H1 (cell line): ENCODE results near the gene LINC01488. TPM values are rescaled to one million over a fixed set of nuclear protein-coding genes. Genes with fewer than 3 reads are reported as not detected.
A peak's percentile ranks its signal among the peaks of the same experiment; 100 is the strongest.

Source experiments
- CTCF ChIA-PET: fragments of 300-600 bp; sonication (Branson Sonifier 250); formaldehyde crosslinking; loops from one replicate; lab custom pipeline; 2021; ENCODE audit not compliant: partially characterized antibody; lab: Charles Lee
- POLR2A ChIA-PET: fragments of 300-600 bp; sonication (Branson Sonifier 250); formaldehyde crosslinking; loops from one replicate; lab custom pipeline; 2021; ENCODE audit warnings: inconsistent platforms; ENCODE audit not compliant: partially characterized antibody; lab: Charles Lee
- DNase-seq, 2 experiments: peaks; one replicate each; pipeline versions ENCODE4 v3.0.0 to v3.0.0-alpha.2; 2010 to 2022; ENCODE audit warnings: low spot score in 2 of 2, low read depth in 1 of 2, mixed read lengths in 1 of 2
- FAIRE-seq: peaks from 2 replicates; lab custom pipeline; 2011; peaks lifted over from hg19 to GRCh38; lab: Jason Lieb, UNC
- H2AFZ ChIP-seq: 2 replicates; pipeline ENCODE4 v1.8.1; 2012; ENCODE audit warnings: low read length, inconsistent platforms
- H2AK5ac ChIP-seq: 2 replicates; pipeline ENCODE4 v1.6.1; 2013; ENCODE audit warnings: low read depth, low read length
- H2BK120ac ChIP-seq: replicated peaks from 2 replicates; pipeline ENCODE3; 2013; ENCODE audit warnings: low read depth, low read length, inconsistent platforms
- H2BK12ac ChIP-seq: 2 replicates; pipeline ENCODE4 v1.6.1; 2013; ENCODE audit warnings: low read depth, low read length
- H2BK15ac ChIP-seq: 2 replicates; pipeline ENCODE4 v1.6.1; 2013; ENCODE audit warnings: low read length
- H2BK20ac ChIP-seq: 2 replicates; pipeline ENCODE4 v1.6.1; 2013; ENCODE audit warnings: low read length
- H2BK5ac ChIP-seq: 2 replicates; pipeline ENCODE4 v1.6.1; 2013; ENCODE audit warnings: low read depth, low read length
- H3K14ac ChIP-seq: 2 replicates; pipeline ENCODE4 v1.6.1; 2013; ENCODE audit warnings: inconsistent platforms; ENCODE audit not compliant: insufficient read length
- H3K18ac ChIP-seq: 2 replicates; pipeline ENCODE4 v1.6.1; 2013; ENCODE audit warnings: low read length; ENCODE audit errors: extremely low read depth
- H3K23ac ChIP-seq: 2 replicates; pipeline ENCODE4 v1.6.1; 2013; ENCODE audit warnings: inconsistent platforms; ENCODE audit not compliant: insufficient read length
- H3K23me2 ChIP-seq: 2 replicates; pipeline ENCODE4 v1.6.1; 2013; ENCODE audit warnings: low read depth, low read length
- H3K27ac ChIP-seq: 2 replicates; pipeline ENCODE4 v1.6.1; 2011; ENCODE audit warnings: low read depth, low read length, inconsistent platforms
- H3K27me3 ChIP-seq, 4 experiments: replicated peaks in 1 of 4; 1 replicate in 1 of 4; 2 replicates in 3 of 4; pipeline versions ENCODE4 v1.6.1 to v1.8.1; 2011 to 2013; ENCODE audit warnings: low read length in 3 of 4, mild to moderate bottlenecking in 3 of 4, inconsistent platforms in 2 of 4, mixed read lengths in 2 of 4, moderate library complexity in 1 of 4; ENCODE audit not compliant: control insufficient read depth in 3 of 4, insufficient read depth in 3 of 4; ENCODE audit errors: extremely low read depth in 1 of 4
- H3K36me3 ChIP-seq, 4 experiments: 2 replicates each; pipeline versions ENCODE4 v1.6.1 to v1.8.1; 2011 to 2013; ENCODE audit warnings: mild to moderate bottlenecking in 4 of 4, low read length in 3 of 4, moderate library complexity in 2 of 4, control low read depth in 1 of 4, inconsistent platforms in 1 of 4; ENCODE audit not compliant: insufficient read depth in 4 of 4, control insufficient read depth in 2 of 4
- H3K4ac ChIP-seq: replicated peaks from 2 replicates; pipeline ENCODE3; 2013; ENCODE audit warnings: low read length, low read depth, mixed read lengths, inconsistent platforms; ENCODE audit not compliant: insufficient read length
- H3K4me1 ChIP-seq, 4 experiments: replicated peaks in 1 of 4; 1 replicate in 1 of 4; 2 replicates in 3 of 4; pipeline versions ENCODE4 v1.6.1 to v1.8.1; 2011 to 2013; ENCODE audit warnings: low read length in 3 of 4, inconsistent platforms in 2 of 4, mixed read lengths in 1 of 4; ENCODE audit not compliant: insufficient read depth in 4 of 4, control insufficient read depth in 3 of 4
- H3K4me2 ChIP-seq, 2 experiments: 2 replicates each; pipeline versions ENCODE4 v1.6.1 to v1.8.1; 2011 to 2013; ENCODE audit warnings: low read depth in 2 of 2, low read length in 2 of 2, control low read depth in 1 of 2, inconsistent platforms in 1 of 2, mild to moderate bottlenecking in 1 of 2; ENCODE audit not compliant: insufficient read depth in 1 of 2
- H3K4me3 ChIP-seq, 4 experiments: fragments of 200-600, 300-600 bp in 1 of 4; sonication (generic), shearing (Covaris generic), sonication (Bioruptor Twin) in 1 of 4; 2 replicates each; pipeline versions ENCODE4 v1.5.1 to v1.8.1; 2011 to 2016; ENCODE audit warnings: low read length in 4 of 4, low read depth in 3 of 4, control low read depth in 2 of 4, inconsistent platforms in 2 of 4, mild to moderate bottlenecking in 2 of 4, mixed read lengths in 1 of 4, moderate library complexity in 1 of 4; ENCODE audit not compliant: insufficient read depth in 2 of 4; ENCODE audit errors: extremely low read depth in 1 of 4
- H3K56ac ChIP-seq: replicated peaks from 2 replicates; pipeline ENCODE3; 2013; ENCODE audit warnings: low read depth, mild to moderate bottlenecking, mixed read lengths, low read length, inconsistent platforms; ENCODE audit not compliant: insufficient read length
- H3K79me1 ChIP-seq: 2 replicates; pipeline ENCODE4 v1.6.1; 2013; ENCODE audit warnings: low read depth, low read length, control low read depth
- H3K79me2 ChIP-seq, 2 experiments: 2 replicates each; pipeline versions ENCODE4 v1.6.1 to v1.8.1; 2012 to 2013; ENCODE audit warnings: low read length in 2 of 2, mild to moderate bottlenecking in 2 of 2, inconsistent platforms in 1 of 2; ENCODE audit not compliant: insufficient read depth in 2 of 2, control insufficient read depth in 1 of 2
- H3K9ac ChIP-seq, 4 experiments: replicated peaks in 1 of 4; 1 replicate in 1 of 4; 2 replicates in 3 of 4; pipeline versions ENCODE4 v1.6.1 to v1.8.1; 2011 to 2013; ENCODE audit warnings: low read depth in 3 of 4, low read length in 3 of 4, control low read depth in 2 of 4, mild to moderate bottlenecking in 2 of 4, moderate library complexity in 2 of 4, inconsistent platforms in 1 of 4; ENCODE audit errors: extremely low read depth in 1 of 4
- H3K9me3 ChIP-seq, 2 experiments: 2 replicates each; pipeline versions ENCODE4 v1.6.1 to v1.8.1; 2012 to 2013; ENCODE audit warnings: mild to moderate bottlenecking in 2 of 2, moderate library complexity in 2 of 2, control low read depth in 1 of 2, inconsistent platforms in 1 of 2, low read depth in 1 of 2, low read length in 1 of 2, mixed read lengths in 1 of 2; ENCODE audit not compliant: insufficient read depth in 2 of 2
- H4K20me1 ChIP-seq, 2 experiments: replicated peaks in 1 of 2; 2 replicates each; pipeline versions ENCODE3 to v1.8.1; 2011 to 2013; ENCODE audit warnings: inconsistent platforms in 2 of 2, low read length in 2 of 2, mild to moderate bottlenecking in 1 of 2; ENCODE audit not compliant: insufficient read depth in 2 of 2, control insufficient read depth in 1 of 2
- H4K5ac ChIP-seq: 2 replicates; pipeline ENCODE4 v1.6.1; 2013; ENCODE audit warnings: low read length, low read depth, mixed read lengths, inconsistent platforms; ENCODE audit not compliant: insufficient read length
- H4K8ac ChIP-seq: 2 replicates; pipeline ENCODE4 v1.8.0; 2013; ENCODE audit warnings: mild to moderate bottlenecking, moderate library complexity, low read length, inconsistent platforms; ENCODE audit not compliant: insufficient read depth; ENCODE audit errors: extremely low read depth
- H4K91ac ChIP-seq: replicated peaks from 2 replicates; pipeline ENCODE3; 2013; ENCODE audit warnings: low read length, mixed read lengths, inconsistent platforms; ENCODE audit not compliant: insufficient read length
- CHD2 ChIP-seq: IDR thresholded peaks from 2 replicates; pipeline ENCODE4 v1.6.1; 2012; ENCODE audit warnings: low read length, improper control_type of control experiment
- POLR2A ChIP-seq, 2 experiments: IDR thresholded peaks; 1 replicate in 1 of 2; 2 replicates in 1 of 2; pipeline ENCODE4 v1.6.1; 2011; ENCODE audit warnings: low read depth in 2 of 2, low read length in 2 of 2, mild to moderate bottlenecking in 2 of 2; ENCODE audit errors: control extremely low read depth in 1 of 2
- POU5F1 ChIP-seq: IDR thresholded peaks from 2 replicates; pipeline ENCODE4 v1.6.1; 2011; ENCODE audit warnings: low read depth, mild to moderate bottlenecking, low read length, moderate library complexity
- SUZ12 ChIP-seq: fragments of 200-600 bp; sonication (generic); IDR thresholded peaks from 2 replicates; pipeline ENCODE4 v1.6.1; 2012; ENCODE audit warnings: mild to moderate bottlenecking, inconsistent platforms, low read length, moderate library complexity, mixed read lengths
- WGBS, 2 experiments: shearing (Covaris generic) in 1 of 2; methylation state at CpG; one replicate each; pipeline versions ENCODE4 v1.1.6 to v1.1.7; 2013 to 2015; ENCODE audit warnings: low lambda C conversion rate in 2 of 2, mixed read lengths in 2 of 2, inconsistent platforms in 1 of 2, low coverage in 1 of 2, missing lambda C conversion rate in 1 of 2; ENCODE audit not compliant: insufficient replicate concordance in 2 of 2, insufficient coverage in 1 of 2, insufficient read length in 1 of 2; ENCODE audit errors: extremely low coverage in 1 of 2, missing lambda C conversion rate in 1 of 2; 5-methylcytosine and 5-hydroxymethylcytosine counted together
- polyA plus RNA-seq, 7 experiments: library from polyadenylated mRNA; depleted of rRNA in 3 of 7; stranded (reverse) in 5 of 7; unstranded in 2 of 7; fragments of >200 nt in 5 of 7; fragments of 200-250 nt in 2 of 7; gene quantifications; 1 replicate in 5 of 7; 2 replicates in 1 of 7; 4 replicates in 1 of 7; pipeline versions ENCODE4 v1.2.1 to v1.2.3, GENCODE V29; 2011 to 2013; ENCODE audit warnings: missing spikeins in 2 of 7, mixed read lengths in 2 of 7
- total RNA-seq: library from RNA; stranded (reverse); fragmentation: NEBNext Ultra II Directional; extraction: Animal tissue kit (Norgen Biotek cat#: 25700); gene quantifications from 2 replicates; pipeline ENCODE4 v1.2.1, GENCODE V29; 2021

Gene LINC01488
- total and polyA plus RNA-seq, 2 of the 8 experiments (the other 6 are each of a cell fraction or from before 2014, with no cell fraction given): not detected

DNA sequence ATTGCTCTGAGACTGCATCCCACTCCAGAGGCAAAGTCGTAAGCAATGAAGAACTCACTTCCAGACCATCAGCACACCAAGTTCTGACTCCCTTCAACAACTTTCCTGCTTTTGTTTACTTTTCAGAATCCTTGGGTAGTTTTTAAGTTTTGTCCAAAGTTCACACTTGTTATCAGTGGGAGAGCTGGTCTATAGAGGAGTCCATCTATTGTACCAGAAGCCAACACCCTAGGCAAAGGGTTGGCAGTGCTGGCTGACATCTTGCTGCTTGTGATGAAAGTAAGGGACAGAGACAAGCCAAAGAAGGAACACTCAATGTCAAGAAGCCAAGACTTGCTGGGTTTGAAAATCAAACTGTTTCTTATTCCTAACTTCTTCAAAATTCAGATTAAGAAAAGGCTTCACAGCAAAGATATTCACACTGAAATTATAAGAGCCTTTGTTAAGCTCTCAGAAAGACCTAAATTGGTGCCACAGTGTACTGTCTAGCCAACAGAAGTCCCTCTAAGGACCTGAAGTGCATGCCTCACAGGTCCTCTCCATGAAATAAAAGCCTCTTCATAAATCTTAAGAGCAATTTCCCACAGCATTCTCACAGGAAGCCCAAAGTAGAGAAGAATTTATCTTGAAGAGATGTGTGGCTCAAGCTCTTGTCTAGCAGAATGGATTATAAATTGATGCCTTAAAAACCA lies 21.5 kb upstream of the LINC01488 start:
- Histone ChIP-seq H3K4me1 (peaks cover 0 to 3% (median 0%) of the 10 kb centered on the region in 4 experiments; a peak in 2 of 7 replicates), H4K8ac (0 out of 2 replicates have a peak overlapping the region, but pooled peaks have one; percentile 23), H3K18ac (no peak overlapping the region), H3K9me3 (peaks cover 5 to 7% of the 10 kb centered on the region in 2 experiments; a peak in 3 of 4 replicates), H3K4me2 (no peak overlapping the region), H3K14ac (no peak overlapping the region), H3K36me3 (no peaks in the 10 kb centered on the region), H4K5ac (no peak overlapping the region), H2BK15ac (no peak overlapping the region), H3K56ac (no peak overlapping the region), H4K91ac (no peak overlapping the region), H3K27ac (no peak overlapping the region), H2BK5ac (no peak overlapping the region), H3K79me2 (no peaks in the 10 kb centered on the region), H2AK5ac (no peak overlapping the region), H3K4me3 (no peak overlapping the region), H2BK120ac (no peak overlapping the region), H3K27me3 (no peaks in the 10 kb centered on the region), H2BK20ac (no peak overlapping the region), H2AFZ (no peak overlapping the region), H4K20me1 (no peaks in the 10 kb centered on the region), H3K4ac (no peak overlapping the region), H2BK12ac (no peak overlapping the region), H3K79me1 (no peaks in the 10 kb centered on the region), H3K23ac (no peak overlapping the region), H3K23me2 (no peaks in the 10 kb centered on the region), H3K9ac (no peak overlapping the region)
- no peak for FAIRE-seq
- POLR2A ChIA-PET: interaction anchor here (1.0 to 1.1 kb wide), 2 partner anchors 12 to 184 kb away, joined by 3 to 4 read pairs; no protein-coding TSS in a partner anchor
- CTCF ChIA-PET: interaction anchor here (1.0 kb wide), 1 partner anchor 14 kb away, joined by 3 read pairs; no protein-coding TSS in a partner anchor
- WGBS, 2 experiments: 86% methylated on average over 1 of the region's 1 CpG; no CpG with 5 or more reads in 1 of the 2 experiments
- DNase-seq: no peak
- no peak for TF ChIP-seq SUZ12
- no peak for TF ChIP-seq CHD2
- no peak for TF ChIP-seq POLR2A (IDR thresholded peaks at IDR 0.05; ENCODE audit: control extremely low read depth in 1 of 2, low read depth in 2 of 2, low read length in 2 of 2)
- no peak for TF ChIP-seq POU5F1
